GM20431 (cell line): ENCODE results near the gene OPA3.
"Not testable (repeated sequence)": the region's sequence is repeated elsewhere in the genome, so short reads cannot be mapped to it uniquely, and the experiment has no call there.

Experiments
- in situ Hi-C: fragments of 300-500 bp; cut with MseI, MboI; formaldehyde crosslinking; loops from one replicate; pipeline ENCODE4 v1.15.0; 2020; ENCODE audit warnings: low sequenced_read_pairs; ENCODE audit not compliant: unreplicated experiment

OPA3 gene

GRCh38 chr19:45526143-45526542, 58.5 kb downstream of the OPA3 start:
- in situ Hi-C loops = no loop called here

- in situ Hi-C loops = no loop called here
Measured at GRCh38 chr19:45524575-45525129, 60.0 kb downstream of the OPA3 start.

GRCh38 chr19:45523642-45524256, 60.9 kb downstream of the OPA3 start:
- in situ Hi-C loops = no loop called here

- in situ Hi-C loops = no loop called here
Measured at GRCh38 chr19:45522010-45522941, 62.3 kb downstream of the OPA3 start.

GRCh38 chr19:45518469-45518826, 66.2 kb downstream of the OPA3 start:
- in situ Hi-C loops = no loop called here

- in situ Hi-C loops = no loop called here
Measured at GRCh38 chr19:45517641-45518468, 66.7 kb downstream of the OPA3 start.

- in situ Hi-C loops = no loop called here
Measured at GRCh38 chr19:45517238-45517637, 67.4 kb downstream of the OPA3 start.

GRCh38 chr19:45515807-45516401, 68.7 kb downstream of the OPA3 start:
- in situ Hi-C loops = no loop called here

GRCh38 chr19:45515081-45515624, 69.4 kb downstream of the OPA3 start:
- in situ Hi-C loops = no loop called here

GRCh38 chr19:45514376-45515051, 70.1 kb downstream of the OPA3 start:
- in situ Hi-C loops = no loop called here

- in situ Hi-C loops = no loop called here
Measured at GRCh38 chr19:45512881-45513483, 71.6 kb downstream of the OPA3 start.

GRCh38 chr19:45511074-45511473, 73.5 kb downstream of the OPA3 start:
- in situ Hi-C loops = no loop called here

- in situ Hi-C loops = not testable (repeated sequence)
Measured at GRCh38 chr19:45510352-45510751, 74.2 kb downstream of the OPA3 start.

- in situ Hi-C loops = no loop called here
Measured at GRCh38 chr19:45509692-45510015, 74.9 kb downstream of the OPA3 start.

- in situ Hi-C loops = no loop called here
Measured at GRCh38 chr19:45508861-45509691, 75.5 kb downstream of the OPA3 start.

- in situ Hi-C loops = no loop called here
Measured at GRCh38 chr19:45508417-45508860, 76.2 kb downstream of the OPA3 start.

GRCh38 chr19:45507872-45508416, 76.7 kb downstream of the OPA3 start:
- in situ Hi-C loops = no loop called here
